GM10266 (cell line): ENCODE results near the gene MEOX2.

Source experiments
- DNase-seq: peaks from one replicate; pipeline ENCODE4 v3.0.0; 2012; ENCODE audit errors: extremely low spot score
- CTCF ChIP-seq: IDR thresholded peaks from 2 replicates; pipeline ENCODE4 v1.5.1; 2012; ENCODE audit warnings: mild to moderate bottlenecking, low read depth; ENCODE audit not compliant: control insufficient read depth, insufficient read depth; ENCODE audit errors: missing control alignments

Gene MEOX2

GRCh38 chr7:15709978-15710377, 23.5 kb upstream of the MEOX2 start:
- DNase-seq = no peak
- no peak for TF ChIP-seq CTCF

- TF ChIP-seq CTCF = no peak
- DNase-seq = no peak
Measured at GRCh38 chr7:15707570-15707969, 21.1 kb upstream of the MEOX2 start.

DNA sequence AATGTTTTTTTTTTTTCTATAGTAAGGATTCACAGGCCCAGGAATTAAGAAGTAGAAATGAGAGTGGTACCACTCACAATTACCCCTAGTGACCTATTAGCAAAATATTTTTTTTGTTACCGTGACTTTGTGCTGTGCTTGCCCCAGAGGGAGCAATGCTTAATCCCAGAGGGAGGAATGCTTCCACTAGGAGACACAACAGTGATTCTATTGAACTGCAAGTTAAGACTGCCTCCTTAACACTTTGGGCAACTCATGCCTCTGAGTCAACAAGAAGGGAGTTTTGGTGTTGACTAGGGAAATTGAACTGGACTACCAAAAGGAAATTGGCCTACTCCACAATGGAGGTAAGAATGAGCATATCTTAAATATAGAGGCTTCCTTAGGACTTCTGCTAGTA, 17.2 kb upstream of the MEOX2 start:
- no peak for DNase-seq
- TF ChIP-seq CTCF = no peak

GRCh38 chr7:15692501-15693020, 6.1 kb upstream of the MEOX2 start:
- DNase-seq = no peak
- no peak for TF ChIP-seq CTCF

- DNase-seq = no peak
- TF ChIP-seq CTCF = no peak
Measured at GRCh38 chr7:15688911-15689310, 2.4 kb upstream of the MEOX2 start.

- TF ChIP-seq CTCF = no peak
- no peak for DNase-seq
Measured at GRCh38 chr7:15688279-15688626, 1.8 kb upstream of the MEOX2 start.

DNA sequence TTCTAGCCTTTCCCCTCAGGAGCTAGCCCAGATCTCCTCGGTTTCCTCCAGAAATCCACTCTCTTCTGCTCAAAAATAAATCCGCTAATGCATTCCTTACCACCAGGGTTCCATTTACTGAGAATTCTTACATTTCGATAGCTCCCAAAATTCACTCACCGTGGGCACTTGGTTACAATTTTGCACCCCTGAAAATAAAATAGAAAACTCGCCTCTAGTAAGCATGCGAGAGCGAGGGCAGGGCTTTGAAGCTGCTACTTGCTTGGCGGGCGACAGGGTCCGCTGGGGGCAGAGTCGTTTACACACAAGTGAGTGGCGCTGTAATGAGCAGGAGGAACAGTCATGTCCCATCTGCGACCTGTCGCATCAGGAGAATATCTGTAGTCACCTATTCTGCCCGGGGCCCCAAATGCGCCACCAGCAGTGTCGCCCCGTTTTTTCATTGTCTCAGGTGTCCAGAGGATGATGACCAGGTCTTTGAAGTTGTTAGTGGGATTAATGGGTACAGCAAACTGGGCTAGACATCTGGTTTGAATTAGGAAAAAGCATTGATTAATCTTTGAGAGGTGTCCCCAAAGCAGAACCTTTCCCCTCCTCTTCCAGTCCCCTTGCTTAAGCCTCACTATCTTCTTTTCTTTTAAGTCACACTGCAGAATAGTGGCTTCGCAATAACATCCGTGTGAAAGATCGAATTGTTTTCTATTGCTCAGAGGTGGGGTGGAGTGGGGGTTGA, 1.2 kb upstream of the MEOX2 start:
- DNase-seq = no peak
- no peak for TF ChIP-seq CTCF
